ENCODE results near the gene ZFP36L2. TPM values are rescaled to one million over a fixed set of nuclear protein-coding genes. Genes with fewer than 3 reads are reported as not detected.
"Not testable (repeated sequence)": the region's sequence is repeated elsewhere in the genome, so short reads cannot be mapped to it uniquely, and the experiment has no call there.

ZFP36L2 gene
- total and polyA plus RNA-seq, 5 donors: 40.3 to 73.0 (median 66.4) TPM

GRCh38 chr2:43194121-43194869 lies 32.1 kb downstream of the ZFP36L2 start:
- no peaks in the 10 kb centered on the region for H3K9me3 ChIP-seq (ENCODE audit: control insufficient read depth, low read length)
- DNase-seq (peak in 1 of 3 donors; percentile 20), ATAC-seq (peak; percentile 8 to 10)
- WGBS: 80% methylated on average over 13 of the region's 13 CpGs
- H3K27ac ChIP-seq (ENCODE audit: low read length): no peak overlapping the region
- no peak overlapping the region for H3K4me3 ChIP-seq (ENCODE audit: low read length)
- no peaks in the 10 kb centered on the region for H3K4me1 ChIP-seq (ENCODE audit: control insufficient read depth, insufficient read depth, low read length)
- no peaks in the 10 kb centered on the region for H3K27me3 ChIP-seq (ENCODE audit: control insufficient read depth, insufficient read depth)
- intact Hi-C loops (cut with DNase I): no loop called here

DNA sequence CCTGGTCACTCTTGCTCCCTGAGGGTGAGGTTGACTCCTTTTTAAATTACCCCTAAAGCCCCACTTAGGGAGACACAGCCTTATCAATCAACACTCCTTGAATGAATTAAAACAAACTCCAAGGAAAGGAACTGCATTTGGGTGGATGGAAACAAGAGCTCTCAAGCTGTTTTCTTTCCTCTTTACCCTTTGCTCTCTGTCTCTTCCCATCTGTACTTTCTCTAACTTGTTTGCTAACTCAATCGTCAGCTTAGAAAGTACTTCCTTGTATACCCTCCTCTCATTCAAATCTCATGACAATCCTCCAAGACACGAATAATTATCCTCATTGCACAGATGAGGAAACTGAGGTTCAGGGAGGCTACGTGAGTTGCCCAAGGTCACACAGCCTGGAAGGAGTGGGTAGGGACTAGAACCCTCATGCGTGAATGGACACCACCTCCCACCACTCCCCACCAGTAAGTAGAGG lies 32.7 kb downstream of the ZFP36L2 start:
- H3K27me3 ChIP-seq (ENCODE audit: control insufficient read depth, insufficient read depth): no peaks in the 10 kb centered on the region
- DNase-seq (no peak), ATAC-seq (no peak)
- intact Hi-C loops (cut with DNase I): no loop called here
- 84% methylated on average over 4 of the region's 4 CpGs for WGBS
- H3K4me3 ChIP-seq (ENCODE audit: low read length): no peak overlapping the region
- no peaks in the 10 kb centered on the region for H3K9me3 ChIP-seq (ENCODE audit: control insufficient read depth, low read length)
- H3K27ac ChIP-seq (ENCODE audit: low read length): no peak overlapping the region
- H3K4me1 ChIP-seq (ENCODE audit: control insufficient read depth, insufficient read depth, low read length): no peaks in the 10 kb centered on the region

DNA sequence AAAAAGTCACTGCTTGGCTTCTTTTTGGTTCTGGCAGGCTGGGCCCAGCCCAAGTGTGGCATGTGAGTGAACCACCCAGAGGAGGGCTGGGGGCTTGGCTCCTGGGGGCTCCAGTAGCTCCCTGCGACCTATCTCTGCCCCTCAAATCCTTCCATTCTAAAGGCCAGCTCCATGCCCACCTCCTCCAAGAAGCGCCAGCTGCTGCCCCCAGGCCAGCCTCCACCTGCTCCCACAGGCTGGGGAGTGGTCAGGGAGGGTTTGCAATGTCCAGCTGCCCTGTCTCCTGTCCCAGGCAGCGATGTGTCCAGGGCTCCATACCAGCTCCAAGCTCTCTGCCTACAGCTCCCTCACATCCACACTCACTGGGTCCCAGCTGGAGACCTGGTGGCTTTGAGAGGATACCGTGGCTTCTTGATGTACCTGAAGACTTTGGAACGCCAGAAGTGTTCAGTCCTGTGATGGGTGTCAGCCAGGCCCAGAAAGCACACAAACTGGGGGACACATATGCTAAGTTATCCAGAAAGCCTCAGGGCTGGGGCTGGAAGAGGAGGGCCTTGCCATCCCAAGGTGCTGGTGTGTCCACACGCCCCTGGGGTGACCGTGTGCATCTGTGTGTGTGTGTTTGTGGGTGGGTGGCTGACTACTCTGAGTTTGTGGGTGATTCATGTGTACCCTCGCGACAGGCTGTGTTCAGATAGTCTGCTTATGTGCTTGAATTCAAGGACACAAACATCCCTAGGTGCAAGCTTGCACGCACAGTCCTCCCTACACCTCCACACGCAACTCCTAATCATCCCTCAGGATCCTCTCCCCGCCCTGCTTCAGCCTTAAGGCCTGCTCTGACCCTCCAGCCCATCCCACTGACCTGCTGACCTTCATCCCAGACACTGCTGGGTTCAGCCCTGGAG lies 33.4 kb downstream of the ZFP36L2 start:
- H3K27me3 ChIP-seq (ENCODE audit: control insufficient read depth, insufficient read depth): no peaks in the 10 kb centered on the region
- H3K27ac ChIP-seq (ENCODE audit: low read length): no peak overlapping the region
- peak in 1 of 3 donors; percentile 36 for DNase-seq
- no peaks in the 10 kb centered on the region for H3K4me1 ChIP-seq (ENCODE audit: control insufficient read depth, insufficient read depth, low read length)
- WGBS: 92% methylated on average over 12 of the region's 12 CpGs
- intact Hi-C loops (cut with DNase I): no loop called here
- ATAC-seq: no peak
- no peak overlapping the region for H3K4me3 ChIP-seq (ENCODE audit: low read length)
- no peaks in the 10 kb centered on the region for H3K9me3 ChIP-seq (ENCODE audit: control insufficient read depth, low read length)

GRCh38 chr2:43191947-43192516 lies 34.4 kb downstream of the ZFP36L2 start:
- Histone ChIP-seq H3K27ac (ENCODE audit: low read length) (no peak overlapping the region), H3K27me3 (ENCODE audit: control insufficient read depth, insufficient read depth) (no peaks in the 10 kb centered on the region), H3K4me3 (ENCODE audit: low read length) (no peak overlapping the region), H3K4me1 (ENCODE audit: control insufficient read depth, insufficient read depth, low read length) (no peaks in the 10 kb centered on the region), H3K9me3 (ENCODE audit: control insufficient read depth, low read length) (no peaks in the 10 kb centered on the region)
- DNase-seq: peak in 1 of 3 donors; percentile 22
- intact Hi-C loops (cut with DNase I): no loop called here
- no peak for ATAC-seq
- WGBS: 91% methylated on average over 3 of the region's 3 CpGs

- no peaks in the 10 kb centered on the region for H3K9me3 ChIP-seq (ENCODE audit: control insufficient read depth, low read length)
- WGBS: 79% methylated on average over 10 of the region's 10 CpGs
- intact Hi-C loops (cut with DNase I): no loop called here
- H3K27ac ChIP-seq (ENCODE audit: low read length): no peak overlapping the region
- no peaks in the 10 kb centered on the region for H3K4me1 ChIP-seq (ENCODE audit: control insufficient read depth, insufficient read depth, low read length)
- no peak overlapping the region for H3K4me3 ChIP-seq (ENCODE audit: low read length)
- no peak for ATAC-seq
- peak in 1 of 3 donors; percentile 38 for DNase-seq
- no peaks in the 10 kb centered on the region for H3K27me3 ChIP-seq (ENCODE audit: control insufficient read depth, insufficient read depth)
Observed at GRCh38 chr2:43190311-43191052, 35.9 kb downstream of the ZFP36L2 start.

- H3K4me3 ChIP-seq (ENCODE audit: low read length); H3K27ac ChIP-seq (ENCODE audit: low read length); ATAC-seq; H3K9me3 ChIP-seq (ENCODE audit: control insufficient read depth, low read length); H3K27me3 ChIP-seq (ENCODE audit: control insufficient read depth, insufficient read depth); intact Hi-C loops (cut with DNase I); H3K4me1 ChIP-seq (ENCODE audit: control insufficient read depth, insufficient read depth, low read length): not testable (repeated sequence)
- DNase-seq: peak in 1 of 3 donors; percentile 6
- WGBS: 92% methylated on average over 7 of the region's 7 CpGs
Observed at GRCh38 chr2:43189861-43190260, 36.5 kb downstream of the ZFP36L2 start.

DNA sequence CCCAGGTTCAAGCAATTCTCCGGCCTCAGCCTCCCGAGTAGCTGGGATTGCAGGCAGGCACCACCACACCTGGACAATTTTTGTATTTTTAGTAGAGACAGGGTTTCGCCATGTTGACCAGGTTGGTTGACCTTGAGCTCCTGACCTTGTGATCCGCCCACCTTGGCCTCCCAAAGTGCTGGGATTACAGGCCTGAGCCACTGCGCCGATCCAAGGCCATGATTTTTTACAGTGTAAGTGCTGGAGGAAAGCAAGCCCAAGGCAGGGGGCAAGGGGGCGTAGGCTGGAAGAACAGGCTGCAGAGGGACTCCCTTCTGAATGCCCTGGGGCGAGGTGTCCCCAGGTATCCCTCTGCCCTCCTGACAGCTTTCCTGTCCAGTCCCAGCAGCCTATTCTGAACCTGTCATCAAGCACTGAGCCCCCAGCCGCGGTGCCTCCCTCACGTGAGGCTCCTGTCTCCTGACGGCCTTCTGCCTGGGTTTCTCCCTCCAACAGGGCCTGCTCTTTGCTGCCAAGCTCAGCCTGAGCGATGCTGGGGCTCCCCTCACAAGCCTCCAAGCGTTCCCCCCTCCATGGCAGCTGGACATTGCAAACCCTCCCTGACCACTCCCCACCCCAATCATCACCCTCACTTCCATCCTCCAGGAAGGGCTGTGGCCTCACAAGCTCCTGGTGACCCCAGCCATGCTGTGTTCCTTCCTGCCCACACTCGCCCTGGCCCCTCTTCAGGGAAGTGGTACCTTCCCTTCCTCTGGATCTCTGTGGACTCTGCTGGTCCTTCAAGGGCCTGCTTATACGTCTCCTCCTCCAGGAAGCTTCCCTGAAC lies 37.6 kb downstream of the ZFP36L2 start:
- Histone ChIP-seq H3K4me1 (ENCODE audit: control insufficient read depth, insufficient read depth, low read length) (no peaks in the 10 kb centered on the region), H3K27ac (ENCODE audit: low read length) (no peak overlapping the region), H3K4me3 (ENCODE audit: low read length) (no peak overlapping the region), H3K9me3 (ENCODE audit: control insufficient read depth, low read length) (no peaks in the 10 kb centered on the region), H3K27me3 (ENCODE audit: control insufficient read depth, insufficient read depth) (no peaks in the 10 kb centered on the region)
- 94% methylated on average over 16 of the region's 16 CpGs for WGBS
- intact Hi-C loops (cut with DNase I): no loop called here
- DNase-seq (peak in 1 of 3 donors; percentile 36), ATAC-seq (no peak)

DNA sequence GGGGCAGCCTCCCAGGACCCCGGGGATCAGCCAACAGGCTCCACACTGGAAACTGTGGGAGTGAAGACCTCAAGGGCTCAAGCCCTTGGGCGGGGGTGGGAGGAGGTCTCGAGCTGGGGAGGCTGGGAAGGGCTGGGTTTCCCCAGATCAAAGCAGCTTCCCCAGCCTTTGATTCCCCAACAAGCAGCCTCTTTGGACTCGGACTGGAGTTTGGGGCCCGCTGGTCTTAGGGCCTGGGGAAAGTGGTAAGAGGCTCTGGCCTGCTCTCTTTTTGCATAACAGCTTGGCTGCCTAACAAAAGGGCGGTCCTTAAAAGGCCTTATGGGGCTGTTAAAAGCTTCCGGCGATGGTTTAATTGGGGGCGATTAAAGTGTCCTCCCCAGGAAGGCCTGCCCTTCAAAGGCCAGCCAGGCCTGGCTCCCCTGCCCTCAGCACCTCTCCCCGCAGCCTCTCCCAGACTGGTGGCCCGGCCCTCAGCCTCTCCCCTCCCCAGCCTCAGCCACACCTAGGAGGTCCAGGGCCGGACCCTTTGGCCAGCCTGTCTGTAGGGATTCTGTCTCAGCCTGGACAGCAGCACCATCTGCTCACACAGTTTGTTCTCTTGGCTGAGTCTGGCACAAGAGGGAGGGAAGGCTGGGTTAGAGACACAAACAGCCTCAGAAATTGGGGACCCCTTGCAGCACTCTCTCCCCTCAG lies 39.6 kb downstream of the ZFP36L2 start:
- intact Hi-C loops (cut with DNase I): no loop called here
- no peaks in the 10 kb centered on the region for H3K9me3 ChIP-seq (ENCODE audit: control insufficient read depth, low read length)
- H3K27me3 ChIP-seq (ENCODE audit: control insufficient read depth, insufficient read depth): no peaks in the 10 kb centered on the region
- H3K27ac ChIP-seq (ENCODE audit: low read length): no peak overlapping the region
- WGBS: 72% methylated on average over 12 of the region's 12 CpGs
- peak; percentile 53 to 68 for ATAC-seq
- no peak overlapping the region for H3K4me3 ChIP-seq (ENCODE audit: low read length)
- H3K4me1 ChIP-seq (ENCODE audit: control insufficient read depth, insufficient read depth, low read length): no peaks in the 10 kb centered on the region
- DNase-seq: peak; percentile 47 to 74 (median 72)

DNA sequence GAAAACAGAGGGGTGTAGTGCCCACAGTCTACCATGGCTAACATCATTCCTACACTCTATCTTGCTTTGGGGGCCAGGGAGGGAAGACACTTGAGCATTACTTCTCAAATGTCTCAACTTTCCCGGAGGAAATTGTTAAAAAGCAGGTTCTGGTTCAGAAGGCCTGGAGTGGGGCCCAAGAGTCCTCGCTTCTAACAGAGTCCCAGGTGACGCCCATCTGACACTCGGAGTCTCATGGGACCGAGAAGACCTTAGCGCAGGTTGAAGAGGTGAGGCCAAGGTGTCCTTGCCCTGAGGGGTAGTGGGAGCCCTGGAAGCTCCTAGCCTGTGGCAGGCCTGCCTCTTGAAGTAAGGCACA lies 40.1 kb downstream of the ZFP36L2 start:
- intact Hi-C loops (cut with DNase I): no loop called here
- WGBS: 96% methylated on average over 6 of the region's 6 CpGs
- H3K27me3 ChIP-seq (ENCODE audit: control insufficient read depth, insufficient read depth): no peaks in the 10 kb centered on the region
- ATAC-seq (peak in 1 of 2 donors; percentile 4), DNase-seq (no peak)
- H3K9me3 ChIP-seq (ENCODE audit: control insufficient read depth, low read length): no peaks in the 10 kb centered on the region
- no peaks in the 10 kb centered on the region for H3K4me1 ChIP-seq (ENCODE audit: control insufficient read depth, insufficient read depth, low read length)
- H3K27ac ChIP-seq (ENCODE audit: low read length): no peak overlapping the region
- H3K4me3 ChIP-seq (ENCODE audit: low read length): no peak overlapping the region
